Pulmonary artery endothelial cell (primary cell): ENCODE data around the gene GNAT1. TPM values are rescaled to one million over a fixed set of nuclear protein-coding genes. Genes with fewer than 3 reads are reported as not detected.
"Not testable (repeated sequence)": the region's sequence is repeated elsewhere in the genome, so short reads cannot be mapped to it uniquely, and the experiment has no call there.

Experiments used
- DNase-seq: peaks from one replicate; pipeline ENCODE4 v3.0.0-alpha.2; 2011; ENCODE audit warnings: low read depth, low spot score
- total RNA-seq: library from RNA; depleted of rRNA; stranded (reverse); fragments of >200 nt; gene quantifications from 2 replicates; pipeline ENCODE4 v1.2.3, GENCODE V29; 2014

GNAT1 gene
- total RNA-seq, 1 donor from 2014 or later: under 0.01 TPM

DNA sequence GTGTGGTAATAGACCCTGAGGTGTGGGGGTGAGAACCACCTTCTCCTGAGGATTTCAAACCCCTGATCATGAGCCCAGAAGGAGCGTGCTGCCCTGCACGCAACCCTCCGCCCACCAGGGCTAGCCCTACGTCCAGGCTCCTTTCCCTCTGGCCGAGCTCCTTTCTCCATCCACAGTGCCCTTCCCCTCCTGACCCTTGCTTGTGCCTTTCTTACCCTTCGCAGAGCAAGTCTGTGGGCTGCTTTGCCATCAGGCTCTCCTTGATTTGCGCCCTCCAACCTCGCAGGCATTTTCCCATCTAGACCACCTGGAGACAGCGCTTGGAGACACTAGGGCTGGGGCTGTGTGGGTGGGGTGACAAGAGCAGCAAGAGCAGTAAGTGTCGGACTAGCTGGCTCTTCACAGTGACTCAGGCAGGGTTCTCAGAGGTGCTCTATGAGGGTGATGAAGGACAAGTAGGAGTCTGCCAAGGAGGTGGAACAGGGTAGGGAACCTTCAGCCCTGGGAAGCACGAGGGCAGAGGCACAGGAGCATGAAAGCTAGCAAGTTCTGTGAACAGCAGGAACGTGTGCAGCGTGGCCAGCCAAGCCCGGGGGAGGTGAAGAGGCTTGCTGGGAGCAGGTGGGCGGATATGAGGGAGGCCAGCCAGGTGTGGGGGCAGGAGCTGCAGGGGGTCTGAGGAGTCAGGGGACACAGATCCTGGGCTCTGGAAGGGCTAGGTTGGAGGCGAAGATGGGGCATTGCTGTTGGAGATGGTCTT, 11.1 kb downstream of the GNAT1 start:
- DNase-seq: no peak

DNA sequence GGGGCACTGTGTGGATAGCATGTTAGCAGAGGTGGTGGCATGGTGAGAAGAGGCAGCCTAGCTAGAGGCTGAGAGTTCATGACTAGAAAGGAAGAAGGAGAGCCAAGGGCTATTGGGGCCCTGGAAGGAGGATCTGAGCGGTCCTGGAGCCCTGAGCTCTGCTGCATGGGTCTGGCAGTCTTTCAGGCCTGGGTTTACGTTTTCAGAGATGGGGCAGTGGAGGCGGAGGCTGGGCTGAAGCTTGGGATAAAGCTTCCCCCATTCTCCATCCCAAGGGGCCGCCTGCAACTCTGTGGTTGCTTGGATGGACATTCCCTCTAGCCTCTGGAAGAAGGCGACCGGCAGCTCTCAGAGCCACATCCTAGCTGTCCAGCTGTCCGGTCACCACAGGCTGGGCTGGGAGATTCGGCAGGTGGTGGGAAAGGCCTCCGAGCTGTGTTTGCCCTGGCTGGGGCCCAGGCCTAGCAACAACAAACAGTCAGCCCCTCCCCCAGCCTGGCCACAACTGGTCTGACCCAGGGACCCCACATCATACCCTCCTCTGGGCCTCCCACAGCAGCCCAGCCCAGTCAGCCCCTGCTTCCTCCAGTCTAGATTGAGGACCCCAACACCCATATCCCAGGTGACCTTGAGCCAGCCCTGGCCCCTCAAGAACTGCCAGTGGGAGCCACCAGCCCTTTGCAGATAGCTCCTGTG, 11.9 kb downstream of the GNAT1 start:
- no peak for DNase-seq

DNA sequence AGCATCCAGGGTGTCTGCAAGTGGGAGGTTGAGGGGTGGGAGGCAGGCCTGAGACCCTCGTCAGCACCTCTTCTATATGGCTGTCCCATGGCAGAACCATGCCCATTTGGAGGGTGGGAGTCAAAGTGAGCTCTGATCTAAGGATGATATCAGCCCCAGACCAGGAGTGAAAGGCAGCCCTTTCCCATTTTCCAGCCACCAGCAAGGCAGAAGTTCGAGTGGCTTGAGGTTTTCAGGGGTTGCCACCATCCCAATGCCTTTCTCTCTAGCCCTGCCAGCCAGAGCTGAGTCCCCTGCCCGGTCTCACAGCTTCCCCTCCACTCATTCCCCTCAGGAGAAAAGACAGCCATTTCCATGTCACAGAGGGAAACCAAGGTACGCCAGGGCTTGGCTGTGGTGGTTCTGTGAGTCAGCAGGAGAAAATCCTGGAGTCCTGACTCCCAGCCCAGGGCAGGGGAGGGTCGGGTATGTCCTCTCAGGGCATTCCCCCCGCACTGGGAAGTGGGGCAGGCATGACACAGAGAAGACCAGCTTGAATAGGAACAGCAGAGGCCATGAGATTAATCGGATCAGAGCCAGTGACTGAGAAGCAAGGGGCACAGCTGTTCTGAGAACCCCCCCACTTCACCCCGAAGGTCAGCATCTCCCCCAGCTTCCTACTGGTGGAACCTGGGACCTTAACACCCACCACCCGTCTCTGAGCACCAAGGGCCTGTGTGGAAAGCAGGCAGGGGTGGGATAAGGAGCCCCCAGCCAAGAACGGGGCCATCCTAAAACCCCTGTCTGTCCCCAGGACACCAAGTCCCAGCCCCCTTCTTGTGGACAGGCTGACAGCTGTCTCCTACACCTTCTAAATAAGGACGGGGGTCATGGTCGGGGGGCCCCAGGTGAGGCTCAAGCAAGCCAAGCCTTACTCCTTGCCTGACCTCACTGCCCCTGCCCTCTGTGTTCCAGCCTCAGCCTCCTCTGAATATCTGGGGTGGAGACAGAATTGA, 12.7 kb downstream of the GNAT1 start:
- DNase-seq: no peak

GRCh38 chr3:50204804-50205412, 13.5 kb downstream of the GNAT1 start, which contains the start of gene SLC38A3:
Gene SLC38A3, plus strand, starts transcription at chr3:50205271. Its CDS starts 8,929 bp downstream, at chr3:50214200.
- no peak for DNase-seq

DNA sequence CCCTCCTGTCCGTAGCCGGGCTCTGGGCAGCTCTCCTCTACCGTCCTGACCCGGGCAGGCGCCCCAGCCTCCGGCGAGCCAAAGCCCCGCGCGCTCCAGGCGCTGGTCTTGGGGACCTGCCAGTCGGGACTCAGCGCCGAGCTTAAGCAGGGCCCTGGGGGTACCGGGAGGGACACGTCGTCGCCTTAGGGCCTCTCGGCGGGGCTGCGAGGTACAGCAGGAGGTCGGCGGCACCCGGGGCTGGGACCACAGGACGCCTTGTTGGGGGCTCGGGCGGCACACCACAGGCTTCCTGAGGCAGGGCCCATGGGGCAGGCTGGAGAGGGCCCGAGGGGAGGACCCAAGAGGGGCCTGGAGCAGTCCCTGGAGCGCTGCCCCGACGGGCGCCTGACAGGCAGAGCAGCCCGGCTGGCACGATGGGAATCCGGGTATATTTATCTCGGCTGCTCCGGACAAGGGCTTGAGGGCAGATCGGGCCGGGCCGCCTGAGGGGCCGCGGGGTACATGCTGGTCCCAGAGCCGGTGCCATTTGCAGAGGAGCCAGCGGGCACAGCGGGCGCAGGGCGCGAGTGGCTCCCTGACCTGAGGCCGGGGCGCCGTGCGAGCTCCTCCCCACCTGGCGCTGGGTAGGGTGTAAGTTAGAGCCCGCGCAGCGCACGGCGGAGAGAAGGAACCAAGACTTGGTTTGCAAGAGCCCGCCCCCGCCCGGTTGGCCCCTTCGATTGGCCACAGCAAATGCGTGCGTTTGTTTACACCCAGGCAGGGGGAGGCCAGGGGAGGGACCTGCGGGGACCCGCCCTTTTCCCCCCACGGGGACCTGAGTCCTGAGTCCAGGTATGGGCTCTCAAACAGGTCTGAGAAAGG, 14.2 kb downstream of the GNAT1 start:
- DNase-seq: no peak

- no peak for DNase-seq
Observed at GRCh38 chr3:50207359-50208042, 16.1 kb downstream of the GNAT1 start.

- no peak for DNase-seq
Observed at GRCh38 chr3:50208677-50209344, 17.4 kb downstream of the GNAT1 start.

DNA sequence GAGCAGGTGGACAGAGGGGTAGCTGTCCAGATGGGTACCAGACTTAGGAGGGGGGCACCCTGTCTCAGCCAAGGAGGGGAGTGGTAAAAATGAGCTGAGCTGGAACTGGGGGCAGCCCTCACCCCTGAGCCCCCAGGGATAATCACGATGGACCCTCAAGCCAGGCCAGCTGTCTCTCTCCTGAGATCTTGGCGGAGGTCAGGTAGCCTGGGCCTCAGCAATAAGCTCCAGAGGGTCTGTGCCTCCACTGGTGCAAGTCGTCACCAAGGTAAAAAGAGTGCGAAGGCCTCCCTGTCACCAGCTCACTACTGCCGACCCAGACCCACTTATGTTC, 18.7 kb downstream of the GNAT1 start:
- DNase-seq: no peak

DNA sequence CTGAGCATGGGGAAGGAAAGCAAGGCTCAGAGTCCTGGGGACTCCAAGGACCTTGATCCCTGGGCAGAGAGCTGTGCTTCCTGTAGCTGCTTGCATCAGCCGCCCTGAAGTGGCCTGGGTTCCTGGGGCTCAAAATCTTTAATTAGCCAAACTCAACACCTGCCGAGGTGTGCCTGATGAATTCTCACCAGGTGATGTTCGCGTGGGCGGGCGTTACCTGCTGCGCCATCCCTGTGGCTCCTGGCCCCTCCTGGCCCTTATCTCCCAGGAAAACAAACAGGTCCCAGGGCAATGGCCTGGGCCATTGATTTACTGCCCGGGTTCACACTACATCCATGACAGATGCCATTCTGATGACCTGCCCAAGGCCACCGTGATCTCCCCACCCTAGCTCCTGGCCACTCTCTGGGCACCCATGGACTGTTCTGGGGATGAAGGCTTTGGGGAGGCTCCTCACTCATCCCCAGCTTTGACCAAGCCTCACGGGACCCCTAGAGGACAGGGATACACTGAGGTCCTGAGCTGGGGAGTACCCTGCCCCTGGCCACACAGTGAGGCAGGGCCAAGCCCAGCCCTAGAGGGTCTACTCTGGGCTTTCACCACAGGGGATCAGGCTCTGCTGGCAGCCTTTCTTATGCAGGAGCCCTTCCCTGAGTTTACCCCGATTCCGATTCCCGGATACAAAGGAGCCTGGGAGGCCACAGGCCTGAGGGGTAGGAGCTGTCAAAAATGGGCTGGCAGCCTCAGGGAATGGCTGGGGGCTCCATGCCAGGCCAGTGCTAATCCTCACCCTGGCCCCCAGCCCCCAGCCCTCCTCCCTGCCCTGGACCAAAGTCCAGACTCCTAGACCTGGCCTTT, 19.3 kb downstream of the GNAT1 start:
- no peak for DNase-seq

DNA sequence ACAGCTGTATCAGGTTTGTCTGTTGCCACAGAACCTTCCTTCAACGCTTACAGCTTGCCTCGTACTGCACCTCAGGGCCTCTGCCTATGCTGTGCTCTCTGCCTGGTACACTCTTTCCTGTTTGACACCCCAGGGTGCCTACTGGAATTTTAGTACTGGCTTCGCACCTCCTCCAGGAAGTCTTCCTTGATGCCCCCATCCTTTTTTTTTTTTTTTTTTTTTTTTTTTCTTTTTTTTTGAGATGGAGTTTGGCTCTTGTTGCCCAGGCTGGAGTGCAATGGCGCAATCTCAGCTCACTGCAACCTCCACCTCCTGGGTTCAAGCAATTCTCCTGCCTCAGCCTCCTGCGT, 19.9 kb downstream of the GNAT1 start:
- not testable (repeated sequence) for DNase-seq

DNA sequence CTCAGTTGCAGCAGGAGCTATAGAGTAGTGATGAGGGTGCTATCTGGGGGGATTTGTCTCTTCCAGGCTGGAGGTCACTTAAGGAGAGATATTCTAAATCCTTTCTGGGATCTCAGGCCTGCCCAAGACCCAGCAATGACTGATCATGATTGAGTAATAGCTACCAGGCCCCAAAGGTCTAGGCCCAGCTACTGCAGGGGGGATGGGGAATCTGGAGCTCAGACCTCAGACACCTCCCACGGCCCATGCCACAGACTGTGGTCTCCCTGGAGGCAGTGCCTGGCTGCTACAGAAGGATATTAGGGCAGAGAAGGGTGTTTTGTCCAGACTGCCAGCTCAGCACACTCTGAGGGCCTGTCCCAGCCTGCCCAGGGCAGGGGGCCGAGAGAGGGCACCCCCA, 20.5 kb downstream of the GNAT1 start:
- no peak for DNase-seq

DNA sequence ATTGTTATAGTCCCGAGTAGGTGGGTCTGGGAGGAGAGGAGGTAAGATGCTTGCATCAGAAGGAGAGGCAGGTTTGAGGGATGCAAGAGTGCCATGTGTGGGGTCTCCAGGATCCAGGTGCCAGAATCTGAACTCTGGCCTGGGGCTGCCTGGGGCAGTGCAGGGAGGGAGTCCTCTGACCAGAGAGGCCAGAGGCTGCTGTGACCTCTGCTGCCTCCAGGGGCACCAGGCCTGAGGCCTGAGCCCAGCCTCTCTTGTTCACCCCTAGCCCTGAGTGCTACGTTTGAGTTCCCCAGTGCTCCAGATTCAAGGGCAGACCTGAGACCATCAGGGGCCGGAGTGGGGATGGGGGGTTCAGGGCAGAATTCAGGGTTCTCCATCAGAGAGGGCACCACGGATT, 21.1 kb downstream of the GNAT1 start:
- no peak for DNase-seq

GRCh38 chr3:50212971-50213370, 21.6 kb downstream of the GNAT1 start:
- DNase-seq: no peak

GRCh38 chr3:50213373-50213772, 22.0 kb downstream of the GNAT1 start:
- no peak for DNase-seq

DNA sequence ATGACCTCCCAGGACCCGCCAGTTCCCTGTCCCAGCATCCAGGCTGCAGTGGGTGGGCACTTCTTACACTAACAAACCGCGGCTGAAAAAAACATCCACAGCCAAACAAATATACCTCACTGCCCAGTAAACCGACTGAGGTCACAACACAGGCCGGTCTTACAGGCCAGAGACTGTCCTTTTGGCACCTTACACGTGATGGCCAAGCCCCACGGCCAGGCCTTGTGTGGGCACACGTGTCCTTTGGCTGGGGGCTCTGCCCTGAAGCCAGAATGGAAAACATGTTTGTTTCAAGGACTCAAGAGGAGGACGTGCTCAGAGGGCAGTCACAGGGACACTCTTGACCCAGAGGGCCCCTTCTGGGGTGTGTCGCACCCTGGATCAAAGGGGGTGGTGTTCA, 23.4 kb downstream of the GNAT1 start:
- DNase-seq: no peak

DNA sequence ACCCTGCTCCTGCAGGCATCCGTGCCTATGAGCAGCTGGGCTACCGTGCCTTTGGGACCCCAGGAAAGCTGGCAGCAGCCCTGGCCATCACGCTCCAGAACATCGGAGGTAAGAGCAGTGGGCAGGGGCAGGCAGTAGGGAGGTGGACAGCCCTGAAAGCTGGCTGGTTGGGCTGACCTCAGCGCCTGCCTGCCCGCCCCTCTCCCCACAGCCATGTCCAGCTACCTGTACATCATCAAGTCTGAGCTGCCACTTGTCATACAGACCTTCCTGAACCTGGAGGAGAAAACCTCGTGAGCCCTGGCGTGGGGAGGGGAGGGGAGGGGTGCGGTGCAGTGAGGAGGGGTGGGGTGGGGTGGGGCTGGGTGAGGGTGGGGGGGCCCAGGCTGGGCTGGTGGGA, 24.1 kb downstream of the GNAT1 start:
- DNase-seq: no peak

- no peak for DNase-seq
Observed at GRCh38 chr3:50217681-50218080, 26.3 kb downstream of the GNAT1 start.

GRCh38 chr3:50218448-50218847, 27.0 kb downstream of the GNAT1 start:
- DNase-seq: no peak
